ENCODE measurements around the gene CDKN1C.

The CDKN1C gene

GRCh38 chr11:2870460-2870859 lies 15.1 kb downstream of the CDKN1C start:
- H3K27me3 ChIP-seq (ENCODE audit: low read length) = no peaks in the 10 kb centered on the region
- H4K20me1 ChIP-seq (ENCODE audit: low read depth, low read length) = no peaks in the 10 kb centered on the region
- H3K36me3 ChIP-seq (ENCODE audit: low read length) = no peaks in the 10 kb centered on the region
- no peak overlapping the region for H3K4me3 ChIP-seq (ENCODE audit: insufficient read depth, low read length, poor library complexity, severe bottlenecking)
- no peaks in the 10 kb centered on the region for H3K79me2 ChIP-seq (ENCODE audit: insufficient read depth, low read length)
- no peak for TF ChIP-seq CTCF (IDR thresholded peaks at IDR 0.05; ENCODE audit: insufficient read depth, low read length, poor library complexity, severe bottlenecking)
- TF ChIP-seq EZH2phosphoT487 (conservative IDR thresholded peaks at IDR 0.05; ENCODE audit: low read length) = no peak
- H3F3A ChIP-seq (ENCODE audit: insufficient read depth) = no peaks in the 10 kb centered on the region
- no peaks in the 10 kb centered on the region for H3K9me3 ChIP-seq (ENCODE audit: insufficient read depth, low read length)
- H3K27ac ChIP-seq (ENCODE audit: low read depth, low read length) = no peak overlapping the region
- no peak overlapping the region for H2AFZ ChIP-seq (ENCODE audit: low read depth, low read length, severe bottlenecking)
- H3K9ac ChIP-seq (ENCODE audit: low read length) = no peak overlapping the region
- H3K9me2 ChIP-seq (replicated peaks; ENCODE audit: insufficient read depth, low read length) = no peaks in the 10 kb centered on the region
- no peak overlapping the region for H3K4me2 ChIP-seq (ENCODE audit: low read depth, low read length, poor library complexity, severe bottlenecking)

- no peaks in the 10 kb centered on the region for H3F3A ChIP-seq (ENCODE audit: insufficient read depth)
- H3K36me3 ChIP-seq (ENCODE audit: low read length) = no peaks in the 10 kb centered on the region
- no peak overlapping the region for H2AFZ ChIP-seq (ENCODE audit: low read depth, low read length, severe bottlenecking)
- no peaks in the 10 kb centered on the region for H3K79me2 ChIP-seq (ENCODE audit: insufficient read depth, low read length)
- no peaks in the 10 kb centered on the region for H3K9me3 ChIP-seq (ENCODE audit: insufficient read depth, low read length)
- H3K9ac ChIP-seq (ENCODE audit: low read length) = no peak overlapping the region
- TF ChIP-seq EZH2phosphoT487 (conservative IDR thresholded peaks at IDR 0.05; ENCODE audit: low read length) (no peak), CTCF (IDR thresholded peaks at IDR 0.05; ENCODE audit: insufficient read depth, low read length, poor library complexity, severe bottlenecking) (no peak)
- no peak overlapping the region for H3K4me3 ChIP-seq (ENCODE audit: insufficient read depth, low read length, poor library complexity, severe bottlenecking)
- no peaks in the 10 kb centered on the region for H3K27me3 ChIP-seq (ENCODE audit: low read length)
- H4K20me1 ChIP-seq (ENCODE audit: low read depth, low read length) = no peaks in the 10 kb centered on the region
- H3K9me2 ChIP-seq (replicated peaks; ENCODE audit: insufficient read depth, low read length) = no peaks in the 10 kb centered on the region
- H3K27ac ChIP-seq (ENCODE audit: low read depth, low read length) = no peak overlapping the region
- no peak overlapping the region for H3K4me2 ChIP-seq (ENCODE audit: low read depth, low read length, poor library complexity, severe bottlenecking)
Measured at GRCh38 chr11:2869561-2870427, 15.8 kb downstream of the CDKN1C start.

GRCh38 chr11:2869134-2869526 lies 16.4 kb downstream of the CDKN1C start:
- H3K4me3 ChIP-seq (ENCODE audit: insufficient read depth, low read length, poor library complexity, severe bottlenecking) = no peak overlapping the region
- no peaks in the 10 kb centered on the region for H4K20me1 ChIP-seq (ENCODE audit: low read depth, low read length)
- no peak for TF ChIP-seq CTCF (IDR thresholded peaks at IDR 0.05; ENCODE audit: insufficient read depth, low read length, poor library complexity, severe bottlenecking)
- no peak for TF ChIP-seq EZH2phosphoT487 (conservative IDR thresholded peaks at IDR 0.05; ENCODE audit: low read length)
- no peaks in the 10 kb centered on the region for H3F3A ChIP-seq (ENCODE audit: insufficient read depth)
- no peak overlapping the region for H2AFZ ChIP-seq (ENCODE audit: low read depth, low read length, severe bottlenecking)
- no peak overlapping the region for H3K27ac ChIP-seq (ENCODE audit: low read depth, low read length)
- H3K9me2 ChIP-seq (replicated peaks; ENCODE audit: insufficient read depth, low read length) = no peaks in the 10 kb centered on the region
- H3K27me3 ChIP-seq (ENCODE audit: low read length) = no peaks in the 10 kb centered on the region
- H3K4me2 ChIP-seq (ENCODE audit: low read depth, low read length, poor library complexity, severe bottlenecking) = no peak overlapping the region
- no peak overlapping the region for H3K9ac ChIP-seq (ENCODE audit: low read length)
- H3K9me3 ChIP-seq (ENCODE audit: insufficient read depth, low read length) = no peaks in the 10 kb centered on the region
- H3K36me3 ChIP-seq (ENCODE audit: low read length) = no peaks in the 10 kb centered on the region
- no peaks in the 10 kb centered on the region for H3K79me2 ChIP-seq (ENCODE audit: insufficient read depth, low read length)
